HG02885 (cell line): ENCODE data around the gene AQP11.

Experiments used
- ATAC-seq: cut with Tn5 transposase; IDR thresholded peaks from one replicate; pipeline ENCODE4 v1.9.1; 2021; ENCODE audit warnings: mild to moderate bottlenecking; ENCODE audit not compliant: unreplicated experiment, poor library complexity

AQP11 gene

DNA sequence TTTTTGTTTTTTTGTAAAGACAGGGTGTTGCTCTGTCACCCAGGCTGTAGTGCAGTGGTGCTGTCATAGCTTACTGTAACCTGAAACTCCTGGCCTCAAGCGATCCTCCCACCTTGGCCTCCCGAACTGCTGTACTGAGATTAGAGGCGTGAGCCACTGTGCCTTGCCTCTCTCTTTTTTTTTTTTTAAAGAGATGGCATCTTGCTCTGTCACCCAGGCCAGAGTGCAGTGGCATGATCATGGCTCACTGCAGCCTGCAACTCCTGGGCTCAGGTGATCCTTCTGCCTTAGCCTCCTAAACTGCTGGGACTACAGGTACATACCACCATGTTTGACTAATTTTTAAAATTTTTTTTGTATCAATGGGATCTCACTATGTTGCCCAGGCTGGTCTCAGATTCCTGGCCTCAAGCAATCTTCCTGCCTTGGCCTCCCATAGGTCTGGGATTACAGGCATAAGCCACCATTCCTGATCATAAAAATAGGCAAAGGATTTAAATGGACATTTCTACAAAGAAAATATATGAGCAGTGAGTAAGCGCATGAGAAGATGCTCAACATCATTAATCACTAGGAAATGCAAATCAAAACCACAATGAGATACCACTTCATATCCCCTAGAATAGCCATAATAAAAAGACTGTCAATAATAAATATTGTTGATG, 65.1 kb downstream of the AQP11 start:
- ATAC-seq: no peak

DNA sequence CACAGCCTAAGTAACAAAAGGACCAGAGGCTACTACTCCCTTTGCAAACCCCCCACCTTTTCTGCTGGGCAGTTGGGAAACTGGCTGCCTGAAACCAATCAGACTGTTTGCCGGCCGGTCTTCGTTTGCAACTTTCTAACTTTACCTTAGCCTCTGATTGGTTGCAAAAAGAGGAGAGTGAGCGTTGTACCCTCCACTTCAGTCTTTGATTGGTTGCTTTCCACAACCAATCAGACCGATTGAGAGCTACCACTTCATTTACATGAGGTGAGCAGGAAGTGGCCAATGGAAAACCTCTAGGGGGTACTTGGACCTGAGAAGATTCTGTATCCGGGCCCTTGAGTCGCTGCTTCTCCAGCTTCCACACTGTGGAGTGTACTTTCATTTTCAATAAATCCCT, 66.6 kb downstream of the AQP11 start:
- no peak for ATAC-seq

DNA sequence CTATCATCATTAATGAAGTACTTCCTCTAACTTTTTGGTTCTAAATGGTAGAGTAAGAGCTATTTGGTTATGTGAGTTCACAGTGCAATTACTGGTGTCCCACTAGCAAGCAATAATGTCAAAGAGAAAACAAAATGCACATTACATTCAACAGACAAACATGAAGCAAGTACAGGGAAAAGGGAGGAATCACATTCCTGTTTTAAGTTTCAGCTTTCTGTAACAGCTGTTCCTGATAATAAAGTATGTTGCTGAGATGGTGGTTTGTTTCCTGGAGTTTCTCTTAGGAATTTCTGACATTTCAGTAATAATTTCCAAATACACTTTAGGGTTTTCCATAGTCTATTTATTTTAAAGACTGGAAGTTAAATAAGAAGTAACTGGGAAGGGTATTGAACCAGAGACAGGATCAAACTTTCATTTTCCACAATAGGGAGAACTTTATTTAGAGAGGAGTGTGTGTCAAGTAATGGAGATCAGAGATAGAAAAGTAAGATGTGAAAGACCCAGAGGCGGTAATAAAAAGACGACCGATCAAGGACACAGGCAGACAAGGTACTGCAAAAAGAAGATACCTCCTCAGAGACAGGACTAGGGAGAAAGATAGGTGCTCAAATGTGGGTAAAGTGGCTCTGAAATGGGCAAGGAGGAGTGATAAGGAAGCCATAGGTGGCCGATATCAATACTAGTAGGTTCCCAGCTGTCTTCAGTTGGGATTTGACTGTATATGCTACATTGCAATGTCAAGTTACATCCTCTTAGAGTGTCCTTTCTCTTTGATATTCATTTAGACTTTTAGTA, 68.7 kb downstream of the AQP11 start:
- ATAC-seq: no peak
